Measurements from ENCODE around the gene RBP4.

DNA sequence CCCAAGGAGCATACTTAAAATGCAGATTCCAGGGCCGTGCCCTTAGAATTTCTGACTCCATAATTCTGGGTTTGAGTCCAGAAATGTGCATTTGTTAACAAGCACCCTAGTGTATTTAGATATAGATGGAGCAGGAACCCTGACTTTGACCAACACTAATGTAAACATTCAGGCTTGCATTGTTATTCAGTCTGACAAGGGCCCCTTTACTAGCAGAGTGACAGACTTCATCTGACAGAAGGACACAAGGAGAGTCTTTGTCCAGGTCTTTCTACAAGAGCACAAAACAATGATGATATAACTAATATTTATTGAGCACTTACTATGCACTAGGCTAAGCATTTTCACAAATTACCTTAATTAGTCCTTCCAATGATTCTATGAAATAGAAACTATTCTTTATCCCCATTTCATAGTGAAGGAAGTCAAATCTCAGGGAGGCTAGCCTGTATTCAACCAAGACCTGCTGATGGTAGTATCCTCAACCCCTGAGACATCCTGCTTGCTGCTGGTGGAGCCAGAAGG, 3.9 kb downstream of the RBP4 start:
- TF ChIP-seq YY1 (IDR thresholded peaks at IDR 0.05; ENCODE audit: insufficient read depth, insufficient read length) (no peak), ZNF274 (IDR thresholded peaks at IDR 0.05; ENCODE audit: low read depth, low read length) (no peak)

All from NT2/D1 (cell line).